ENCODE results near the gene GNAQ.
A peak's percentile ranks its signal among the peaks of the same experiment; 100 is the strongest.

The GNAQ gene

GRCh38 chr9:77677397-77677796, 354.2 kb downstream of the GNAQ start:
- no peak for DNase-seq (ENCODE audit: low read depth)
- TF ChIP-seq CTCF (IDR thresholded peaks at IDR 0.05; ENCODE audit: low read length, missing control alignments), result no peak
- H3K4me3 ChIP-seq (replicated peaks; ENCODE audit: low read depth, low read length), result no peak overlapping the region

- H3K4me3 ChIP-seq (replicated peaks; ENCODE audit: low read depth, low read length), result no peak overlapping the region
- peak; percentile 82 for DNase-seq (ENCODE audit: low read depth)
- TF ChIP-seq CTCF (IDR thresholded peaks at IDR 0.05; ENCODE audit: low read length, missing control alignments), result no peak
Observed at GRCh38 chr9:77673941-77674791, 357.4 kb downstream of the GNAQ start.

- no peak for DNase-seq (ENCODE audit: low read depth)
- no peak overlapping the region for H3K4me3 ChIP-seq (replicated peaks; ENCODE audit: low read depth, low read length)
- no peak for TF ChIP-seq CTCF (IDR thresholded peaks at IDR 0.05; ENCODE audit: low read length, missing control alignments)
Observed at GRCh38 chr9:77672183-77672582, 359.4 kb downstream of the GNAQ start.

- no peak for TF ChIP-seq CTCF (IDR thresholded peaks at IDR 0.05; ENCODE audit: low read length, missing control alignments)
- no peak overlapping the region for H3K4me3 ChIP-seq (replicated peaks; ENCODE audit: low read depth, low read length)
- no peak for DNase-seq (ENCODE audit: low read depth)
Observed at GRCh38 chr9:77667151-77667550, 364.5 kb downstream of the GNAQ start.
